Neural crest cell (in vitro differentiated cells): Measurements from ENCODE around the gene BACH2. TPM values are rescaled to one million over a fixed set of nuclear protein-coding genes. Genes with fewer than 3 reads are reported as not detected.
A peak's percentile ranks its signal among the peaks of the same experiment; 100 is the strongest.

Experiments used
- DNase-seq: peaks from one replicate; pipeline ENCODE4 v3.0.0; 2021; ENCODE audit warnings: low read depth, mixed read lengths, low spot score
- H3K27ac Mint-ChIP-seq: one replicate; pipeline ENCODE4 v1.8.0; 2021; ENCODE audit warnings: mild to moderate bottlenecking, mixed read lengths; ENCODE audit not compliant: unreplicated experiment
- H3K27me3 Mint-ChIP-seq: 2 replicates; pipeline ENCODE4 v1.8.0; 2021; ENCODE audit warnings: low read depth, mild to moderate bottlenecking, mixed read lengths
- H3K36me3 Mint-ChIP-seq: 2 replicates; pipeline ENCODE4 v1.8.0; 2021; ENCODE audit warnings: low read depth, mild to moderate bottlenecking, mixed read lengths
- H3K4me1 Mint-ChIP-seq: 2 replicates; pipeline ENCODE4 v1.8.0; 2021; ENCODE audit warnings: mixed read lengths
- H3K4me3 Mint-ChIP-seq: one replicate; pipeline ENCODE4 v1.8.0; 2021; ENCODE audit warnings: mild to moderate bottlenecking, mixed read lengths
- H3K9me3 Mint-ChIP-seq: 2 replicates; pipeline ENCODE4 v1.8.0; 2021; ENCODE audit warnings: mixed read lengths
- CTCF ChIP-seq: fragments of 200-600 bp; sonication (generic); conservative IDR thresholded peaks from 2 replicates; pipeline ENCODE4 v1.5.0; 2021; ENCODE audit warnings: antibody characterized with exemption, mild to moderate bottlenecking
- total RNA-seq: library from RNA; stranded (reverse); gene quantifications from 2 replicates; pipeline ENCODE4 v1.2.1, GENCODE V29; 2021

The BACH2 gene
- total RNA-seq, 1 donor from 2014 or later: 13.1 TPM

- no peak for TF ChIP-seq CTCF
- no peak overlapping the region for H3K27ac Mint-ChIP-seq
- no peak for DNase-seq
- no peak overlapping the region for H3K4me3 Mint-ChIP-seq
- peaks cover 2% of the 10 kb centered on the region for H3K36me3 Mint-ChIP-seq
- H3K9me3 Mint-ChIP-seq: peaks cover 3% of the 10 kb centered on the region
- H3K4me1 Mint-ChIP-seq: peaks cover 13% of the 10 kb centered on the region
- H3K27me3 Mint-ChIP-seq: no peaks in the 10 kb centered on the region
These were observed 198.6 kb downstream of the BACH2 start for GRCh38 chr6:90098001-90098531.

- no peak for DNase-seq
- Mint-ChIP-seq H3K27me3 (no peaks in the 10 kb centered on the region), H3K4me1 (peaks cover 13% of the 10 kb centered on the region), H3K36me3 (peaks cover 2% of the 10 kb centered on the region), H3K27ac (no peak overlapping the region), H3K4me3 (no peak overlapping the region), H3K9me3 (no peaks in the 10 kb centered on the region)
- no peak for TF ChIP-seq CTCF
These were observed 199.3 kb downstream of the BACH2 start for GRCh38 chr6:90097356-90097755.

GRCh38 chr6:90096818-90097217 is 199.8 kb downstream of the BACH2 start:
- no peak for TF ChIP-seq CTCF
- peaks cover 2% of the 10 kb centered on the region for H3K36me3 Mint-ChIP-seq
- H3K27ac Mint-ChIP-seq: peak overlapping the region; percentile 47
- H3K4me1 Mint-ChIP-seq: peaks cover 13% of the 10 kb centered on the region
- no peak for DNase-seq
- H3K9me3 Mint-ChIP-seq: no peaks in the 10 kb centered on the region
- H3K4me3 Mint-ChIP-seq: no peak overlapping the region
- H3K27me3 Mint-ChIP-seq: no peaks in the 10 kb centered on the region

GRCh38 chr6:90095788-90096187 is 200.9 kb downstream of the BACH2 start:
- H3K36me3 Mint-ChIP-seq: no peaks in the 10 kb centered on the region
- no peak overlapping the region for H3K27ac Mint-ChIP-seq
- H3K4me3 Mint-ChIP-seq: no peak overlapping the region
- H3K4me1 Mint-ChIP-seq: peaks cover 13% of the 10 kb centered on the region
- H3K9me3 Mint-ChIP-seq: no peaks in the 10 kb centered on the region
- DNase-seq: no peak
- TF ChIP-seq CTCF: no peak
- no peaks in the 10 kb centered on the region for H3K27me3 Mint-ChIP-seq

- DNase-seq: no peak
- TF ChIP-seq CTCF: no peak
- peaks cover 13% of the 10 kb centered on the region for H3K4me1 Mint-ChIP-seq
- no peak overlapping the region for H3K27ac Mint-ChIP-seq
- H3K9me3 Mint-ChIP-seq: no peaks in the 10 kb centered on the region
- H3K36me3 Mint-ChIP-seq: no peaks in the 10 kb centered on the region
- H3K27me3 Mint-ChIP-seq: no peaks in the 10 kb centered on the region
- H3K4me3 Mint-ChIP-seq: no peak overlapping the region
These were observed 201.5 kb downstream of the BACH2 start for GRCh38 chr6:90095145-90095544.
